Esophagus muscularis mucosa (tissue), 4 donors: Measurements from ENCODE around the gene CXCL8. TPM values are rescaled to one million over a fixed set of nuclear protein-coding genes. Genes with fewer than 3 reads are reported as not detected.
"Not testable (repeated sequence)": the region's sequence is repeated elsewhere in the genome, so short reads cannot be mapped to it uniquely, and the experiment has no call there.

ENCODE experiments used
- DNase-seq: peaks from one replicate; pipeline ENCODE4 v3.0.0-alpha.2; 2017; ENCODE audit errors: extremely low spot score
- H3K27ac ChIP-seq, 4 donors: fragments of 200-600 bp; sonication (generic); replicated peaks in 1 of 4; 1 replicate in 3 of 4; 2 replicates in 1 of 4; pipeline ENCODE4 v1.5.1; 2016 to 2019; ENCODE audit warnings: mild to moderate bottlenecking in 1 of 4
- H3K27me3 ChIP-seq, 4 donors: fragments of 200-600 bp; sonication (generic); one replicate each; pipeline versions ENCODE4 v1.5.1 to v1.6.0; 2016 to 2019
- H3K36me3 ChIP-seq, 4 donors: fragments of 200-600 bp; sonication (generic); one replicate each; pipeline ENCODE4 v1.5.1; 2016 to 2019
- H3K4me1 ChIP-seq, 4 donors: fragments of 200-600 bp; sonication (generic); one replicate each; pipeline ENCODE4 v1.5.1; 2016 to 2019
- H3K4me3 ChIP-seq, 4 donors: fragments of 200-600 bp; sonication (generic); 1 replicate in 2 of 4; 2 replicates in 2 of 4; pipeline ENCODE4 v1.5.1; 2016 to 2019; ENCODE audit warnings: mild to moderate bottlenecking in 4 of 4, moderate library complexity in 1 of 4
- H3K9me3 ChIP-seq, 4 donors: fragments of 200-600 bp; sonication (generic); 1 replicate in 3 of 4; 2 replicates in 1 of 4; pipeline ENCODE4 v1.5.1; 2016 to 2019
- CTCF ChIP-seq, 3 experiments: fragments of 200-600 bp in 2 of 3; fragments of 450-650 bp in 1 of 3; sonication (generic) in 2 of 3; IDR thresholded peaks; one replicate each; pipeline ENCODE4 v1.5.1; 2017 to 2019; ENCODE audit warnings: antibody characterized with exemption in 3 of 3, mild to moderate bottlenecking in 2 of 3, moderate library complexity in 1 of 3
- EP300 ChIP-seq: sonication (generic); formaldehyde crosslinking; IDR thresholded peaks from one replicate; pipeline ENCODE4 v1.6.1; 2017; ENCODE audit warnings: antibody characterized with exemption
- POLR2A ChIP-seq: fragments of 450-650 bp; IDR thresholded peaks from one replicate; pipeline ENCODE4 v1.6.1; 2017; ENCODE audit warnings: antibody characterized with exemption, moderate library complexity, mild to moderate bottlenecking, low read depth
- POLR2AphosphoS5 ChIP-seq, 2 donors: sonication (generic); formaldehyde crosslinking; IDR thresholded peaks; one replicate each; pipeline ENCODE4 v1.6.1; 2017; ENCODE audit warnings: antibody characterized with exemption in 2 of 2
- WGBS: methylation state at CpG from one replicate; pipeline ENCODE4 v1.1.5; 2018; 5-methylcytosine and 5-hydroxymethylcytosine counted together
- intact Hi-C: fragments of 100-400 bp; cut with DNase I; formaldehyde crosslinking; loops from one replicate; pipeline ENCODE4 v1.15.1; 2023
- total RNA-seq, 4 donors: library from RNA; depleted of rRNA; stranded (reverse); fragments of >200 nt; gene quantifications; one replicate each; pipeline versions ENCODE4 v1.1.0 to v1.2.1, GENCODE V29; 2016

Gene CXCL8
- total RNA-seq, 4 donors from 2014 or later, result 8.0 TPM; not detected in 3

- H3K36me3 ChIP-seq, result no peaks in the 10 kb centered on the region
- no peak overlapping the region for H3K4me3 ChIP-seq
- H3K4me1 ChIP-seq, result no peaks in the 10 kb centered on the region
- intact Hi-C loops, result no loop called here
- TF ChIP-seq POLR2A, result no peak
- TF ChIP-seq POLR2AphosphoS5 (IDR thresholded peaks at IDR 0.05), result no peak
- H3K27ac ChIP-seq, result no peak overlapping the region
- H3K27me3 ChIP-seq, result peaks cover 0 to 5% (median 0%) of the 10 kb centered on the region in 4 donors
- DNase-seq, result no peak
- WGBS, result 100% methylated on average over 2 of the region's 2 CpGs
- no peaks in the 10 kb centered on the region for H3K9me3 ChIP-seq
Observed at GRCh38 chr4:73765296-73765695, 24.9 kb downstream of the CXCL8 start.

GRCh38 chr4:73770917-73771316, 30.5 kb downstream of the CXCL8 start:
- intact Hi-C loops, result no loop called here
- Histone ChIP-seq H3K27me3 (peaks cover 0 to 5% (median 0%) of the 10 kb centered on the region in 4 donors), H3K27ac (no peak overlapping the region), H3K36me3 (no peaks in the 10 kb centered on the region), H3K9me3 (no peaks in the 10 kb centered on the region), H3K4me3 (no peak overlapping the region), H3K4me1 (peaks cover 5 to 10% (median 7%) of the 10 kb centered on the region in 4 donors)
- WGBS, result 83% methylated on average over 1 of the region's 2 CpGs
- no peak for TF ChIP-seq POLR2AphosphoS5 (IDR thresholded peaks at IDR 0.05)
- no peak for TF ChIP-seq CTCF (IDR thresholded peaks at IDR 0.05)
- TF ChIP-seq POLR2A, result no peak
- no peak for TF ChIP-seq EP300
- DNase-seq, result no peak

- Histone ChIP-seq H3K4me1 (peaks cover 6 to 24% (median 15%) of the 10 kb centered on the region in 4 donors), H3K27me3 (peaks cover 0 to 5% (median 0%) of the 10 kb centered on the region in 4 donors), H3K4me3 (no peak overlapping the region), H3K9me3 (no peaks in the 10 kb centered on the region), H3K27ac (no peak overlapping the region), H3K36me3 (no peaks in the 10 kb centered on the region)
- intact Hi-C loops, result no loop called here
- no peak for DNase-seq
- no peak for TF ChIP-seq POLR2A
- no peak for TF ChIP-seq EP300
- TF ChIP-seq POLR2AphosphoS5 (IDR thresholded peaks at IDR 0.05), result no peak
- no peak for TF ChIP-seq CTCF (IDR thresholded peaks at IDR 0.05)
- 92% methylated on average over 1 of the region's 1 CpG for WGBS
Observed at GRCh38 chr4:73772363-73772762, 32.0 kb downstream of the CXCL8 start.

GRCh38 chr4:73774406-73774805, 34.0 kb downstream of the CXCL8 start:
- H3K27me3 ChIP-seq, intact Hi-C loops, H3K36me3 ChIP-seq, H3K9me3 ChIP-seq, H3K27ac ChIP-seq, H3K4me3 ChIP-seq, DNase-seq: not testable (repeated sequence)
- 94% methylated on average over 4 of the region's 4 CpGs for WGBS
- H3K4me1 ChIP-seq, result peaks cover 6 to 28% (median 15%) of the 10 kb centered on the region in 4 donors

- Histone ChIP-seq H3K27ac (peak overlapping the region in 2 of 4 donors; percentile 3 to 52), H3K4me3 (no peak overlapping the region), H3K4me1 (peaks cover 6 to 28% (median 15%) of the 10 kb centered on the region in 4 donors), H3K9me3 (no peaks in the 10 kb centered on the region), H3K27me3 (no peaks in the 10 kb centered on the region), H3K36me3 (no peaks in the 10 kb centered on the region)
- 25% methylated on average over 2 of the region's 2 CpGs for WGBS
- no peak for DNase-seq
- intact Hi-C loops, result no loop called here
- TF ChIP-seq POLR2AphosphoS5 (IDR thresholded peaks at IDR 0.05) (peak; percentile 48 to 50), EP300 (no peak)
Observed at GRCh38 chr4:73776321-73776729, 36.0 kb downstream of the CXCL8 start.

- intact Hi-C loops, result no loop called here
- TF ChIP-seq POLR2A (no peak), EP300 (no peak), CTCF (IDR thresholded peaks at IDR 0.05) (no peak), POLR2AphosphoS5 (IDR thresholded peaks at IDR 0.05) (no peak)
Observed at GRCh38 chr4:73777612-73778011, 37.2 kb downstream of the CXCL8 start.

More at GRCh38 chr4:73777612-73778011, 37.2 kb downstream of the CXCL8 start:
- Histone ChIP-seq H3K27me3 (no peaks in the 10 kb centered on the region), H3K4me1 (peaks cover 6 to 28% (median 15%) of the 10 kb centered on the region in 4 donors), H3K4me3 (no peak overlapping the region), H3K36me3 (no peaks in the 10 kb centered on the region), H3K9me3 (no peaks in the 10 kb centered on the region), H3K27ac (no peak overlapping the region)
- 42% methylated on average over 3 of the region's 3 CpGs for WGBS
- DNase-seq, result no peak
